Stimulated activated CD4-positive, alpha-beta T cell treated with anti-CD3 and anti-CD28 coated beads, Interleukin-15, amount 100 ng/mL, for 48 hours (primary cell): ENCODE measurements around the gene HOOK2.
A peak's percentile ranks its signal among the peaks of the same experiment; 100 is the strongest.

Experiments
- DNase-seq, 2 donors: peaks; one replicate each; pipeline ENCODE4 v3.0.0-alpha.2; 2020; ENCODE audit warnings: low read depth in 2 of 2

The HOOK2 gene

DNA sequence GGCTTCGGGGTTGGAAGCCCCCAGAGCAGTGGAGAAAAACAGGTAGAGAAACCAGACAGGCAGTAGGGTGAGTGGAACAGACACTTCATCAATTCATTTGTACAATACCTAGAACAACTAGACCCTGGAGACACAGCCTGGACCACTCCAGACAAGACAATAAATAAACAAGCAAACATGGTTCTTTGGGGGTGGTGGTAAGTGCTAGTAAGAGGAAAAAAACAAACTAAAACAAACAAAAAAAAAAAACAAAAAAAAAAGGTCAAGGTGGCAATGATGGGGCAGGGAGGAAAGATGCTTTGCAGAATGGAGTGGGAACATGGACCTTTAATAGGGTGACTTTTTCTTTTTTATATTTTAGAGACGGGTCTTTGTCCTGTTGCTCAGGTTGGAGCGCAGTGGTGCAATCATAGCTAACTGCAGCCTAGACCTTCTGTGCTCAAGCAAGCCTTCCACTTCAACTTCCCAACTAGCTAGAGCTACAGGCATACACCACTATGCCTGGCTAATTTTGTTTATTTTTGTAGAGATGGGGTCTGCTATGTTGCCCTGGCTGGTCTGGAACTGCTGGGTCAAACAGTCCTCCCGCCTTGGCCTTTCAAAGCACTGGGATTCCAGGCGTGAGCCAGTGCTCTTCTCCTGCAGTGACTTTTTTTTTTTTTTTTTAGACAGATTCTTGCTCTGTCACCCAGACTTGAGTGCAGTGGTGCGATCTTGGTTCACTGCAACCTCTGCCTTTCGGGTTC, 19.0 kb upstream of the HOOK2 start:
- DNase-seq = no peak

DNA sequence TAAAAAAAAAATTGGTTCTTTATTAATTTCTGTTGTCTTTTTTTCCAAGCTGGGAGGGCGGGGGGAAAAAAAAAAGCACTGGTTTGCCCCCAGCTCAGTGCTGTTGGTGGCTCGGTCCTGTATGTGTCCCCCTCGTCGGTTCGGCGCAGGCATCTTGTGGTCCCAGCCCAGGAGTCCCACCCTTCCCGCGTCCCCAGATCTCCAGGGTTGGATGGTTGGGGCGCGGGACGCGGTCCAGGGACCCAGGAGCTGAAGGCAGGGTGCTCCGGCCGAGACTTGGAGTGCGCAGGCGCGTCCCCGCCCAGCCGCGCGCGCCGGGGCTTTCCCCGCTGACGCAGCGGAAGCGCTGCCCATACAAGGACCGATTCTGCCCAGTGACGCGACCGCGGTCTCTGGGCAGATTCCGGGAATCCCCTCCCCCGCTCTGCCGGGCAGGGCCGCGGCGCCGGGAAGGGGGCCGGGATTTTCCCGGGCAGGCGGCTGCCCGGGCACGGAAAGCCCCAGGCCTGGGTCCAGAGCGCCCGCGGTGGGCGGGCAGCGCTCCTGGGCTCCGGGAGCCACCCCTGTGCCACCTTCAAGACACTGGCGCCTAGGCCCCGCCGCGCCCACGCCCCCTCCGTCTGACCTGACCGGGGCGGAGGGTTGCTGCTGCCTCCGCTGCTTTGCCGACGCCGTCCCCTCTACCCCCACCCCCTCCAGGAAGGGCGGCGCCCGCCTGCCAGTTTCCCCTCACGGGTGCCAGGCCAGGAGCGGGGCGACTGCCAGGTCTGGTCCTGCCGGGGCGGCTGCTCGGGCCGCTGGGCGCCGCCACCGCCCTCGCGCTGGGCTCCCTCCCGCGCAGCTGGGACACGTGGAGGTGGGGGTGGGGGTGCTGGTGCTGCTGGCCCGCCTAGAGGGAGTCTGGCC, 18.2 kb upstream of the HOOK2 start:
- peak; percentile 86 to 87 for DNase-seq

DNA sequence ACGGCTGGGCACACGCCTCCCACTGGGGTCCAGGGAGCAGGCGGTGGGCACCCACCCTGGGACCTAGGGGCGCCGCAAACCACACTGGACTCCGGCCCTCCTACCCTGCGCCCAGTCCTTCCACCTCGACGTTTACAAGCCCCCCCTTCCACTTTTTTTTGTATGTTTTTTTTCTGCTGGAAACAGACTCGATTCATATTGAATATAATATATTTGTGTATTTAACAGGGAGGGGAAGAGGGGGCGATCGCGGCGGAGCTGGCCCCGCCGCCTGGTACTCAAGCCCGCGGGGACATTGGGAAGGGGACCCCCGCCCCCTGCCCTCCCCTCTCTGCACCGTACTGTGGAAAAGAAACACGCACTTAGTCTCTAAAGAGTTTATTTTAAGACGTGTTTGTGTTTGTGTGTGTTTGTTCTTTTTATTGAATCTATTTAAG, 17.5 kb upstream of the HOOK2 start:
- DNase-seq = no peak

DNA sequence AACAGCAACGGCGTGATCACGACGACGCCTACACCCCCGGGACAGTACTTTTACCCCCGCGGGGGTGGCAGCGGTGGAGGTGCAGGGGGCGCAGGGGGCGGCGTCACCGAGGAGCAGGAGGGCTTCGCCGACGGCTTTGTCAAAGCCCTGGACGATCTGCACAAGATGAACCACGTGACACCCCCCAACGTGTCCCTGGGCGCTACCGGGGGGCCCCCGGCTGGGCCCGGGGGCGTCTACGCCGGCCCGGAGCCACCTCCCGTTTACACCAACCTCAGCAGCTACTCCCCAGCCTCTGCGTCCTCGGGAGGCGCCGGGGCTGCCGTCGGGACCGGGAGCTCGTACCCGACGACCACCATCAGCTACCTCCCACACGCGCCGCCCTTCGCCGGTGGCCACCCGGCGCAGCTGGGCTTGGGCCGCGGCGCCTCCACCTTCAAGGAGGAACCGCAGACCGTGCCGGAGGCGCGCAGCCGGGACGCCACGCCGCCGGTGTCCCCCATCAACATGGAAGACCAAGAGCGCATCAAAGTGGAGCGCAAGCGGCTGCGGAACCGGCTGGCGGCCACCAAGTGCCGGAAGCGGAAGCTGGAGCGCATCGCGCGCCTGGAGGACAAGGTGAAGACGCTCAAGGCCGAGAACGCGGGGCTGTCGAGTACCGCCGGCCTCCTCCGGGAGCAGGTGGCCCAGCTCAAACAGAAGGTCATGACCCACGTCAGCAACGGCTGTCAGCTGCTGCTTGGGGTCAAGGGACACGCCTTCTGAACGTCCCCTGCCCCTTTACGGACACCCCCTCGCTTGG, 16.9 kb upstream of the HOOK2 start:
- peak in 1 of 2 donors; percentile 73 for DNase-seq

DNA sequence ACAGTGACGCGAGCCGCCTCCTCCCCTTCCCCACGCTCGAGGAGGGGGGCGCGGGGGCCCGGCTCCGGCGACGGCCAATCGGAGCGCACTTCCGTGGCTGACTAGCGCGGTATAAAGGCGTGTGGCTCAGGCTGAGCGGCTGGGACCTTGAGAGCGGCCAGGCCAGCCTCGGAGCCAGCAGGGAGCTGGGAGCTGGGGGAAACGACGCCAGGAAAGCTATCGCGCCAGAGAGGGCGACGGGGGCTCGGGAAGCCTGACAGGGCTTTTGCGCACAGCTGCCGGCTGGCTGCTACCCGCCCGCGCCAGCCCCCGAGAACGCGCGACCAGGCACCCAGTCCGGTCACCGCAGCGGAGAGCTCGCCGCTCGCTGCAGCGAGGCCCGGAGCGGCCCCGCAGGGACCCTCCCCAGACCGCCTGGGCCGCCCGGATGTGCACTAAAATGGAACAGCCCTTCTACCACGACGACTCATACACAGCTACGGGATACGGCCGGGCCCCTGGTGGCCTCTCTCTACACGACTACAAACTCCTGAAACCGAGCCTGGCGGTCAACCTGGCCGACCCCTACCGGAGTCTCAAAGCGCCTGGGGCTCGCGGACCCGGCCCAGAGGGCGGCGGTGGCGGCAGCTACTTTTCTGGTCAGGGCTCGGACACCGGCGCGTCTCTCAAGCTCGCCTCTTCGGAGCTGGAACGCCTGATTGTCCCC, 16.1 kb upstream of the HOOK2 start, which contains the start of gene JUNB:
JUNB (plus strand) TSS at position 142 of the 706 bp plus-strand sequence; CDS start at position 428, 286 bp downstream.
- peak; percentile 96 to 97 for DNase-seq

DNA sequence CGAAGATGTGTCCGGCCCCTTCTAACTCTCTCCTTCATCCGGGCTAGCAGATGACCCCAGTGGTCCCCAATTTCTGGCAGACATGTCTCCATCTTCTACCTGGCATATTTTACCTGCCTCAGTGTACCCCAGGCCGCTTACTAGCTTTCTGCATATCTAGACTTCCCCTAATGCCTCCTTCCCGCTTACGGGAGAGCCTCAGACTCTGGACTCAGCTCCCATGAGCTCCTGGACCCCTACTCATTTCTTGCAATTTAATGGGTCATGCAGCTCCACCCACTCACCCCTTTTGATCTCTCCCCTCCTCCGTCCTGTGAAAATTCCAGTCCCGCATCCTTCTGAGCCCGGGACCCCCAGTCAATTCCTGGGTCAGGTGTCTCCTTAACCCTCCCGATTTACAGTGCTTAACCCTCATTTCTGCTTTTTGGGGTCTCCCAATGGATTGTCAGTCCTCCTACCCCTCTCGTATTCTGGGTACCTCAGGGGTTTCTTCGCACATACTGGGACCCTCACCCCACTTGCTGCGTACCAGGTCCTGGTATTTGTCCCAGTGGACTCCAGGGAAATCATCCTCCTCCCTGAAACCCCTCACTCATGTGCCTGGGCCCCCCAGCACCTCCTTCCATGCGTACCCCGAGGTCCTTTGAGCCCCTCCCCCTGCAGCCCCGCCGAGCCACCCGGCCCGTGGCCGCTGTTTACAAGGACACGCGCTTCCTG, 15.4 kb upstream of the HOOK2 start:
- DNase-seq = no peak

DNA sequence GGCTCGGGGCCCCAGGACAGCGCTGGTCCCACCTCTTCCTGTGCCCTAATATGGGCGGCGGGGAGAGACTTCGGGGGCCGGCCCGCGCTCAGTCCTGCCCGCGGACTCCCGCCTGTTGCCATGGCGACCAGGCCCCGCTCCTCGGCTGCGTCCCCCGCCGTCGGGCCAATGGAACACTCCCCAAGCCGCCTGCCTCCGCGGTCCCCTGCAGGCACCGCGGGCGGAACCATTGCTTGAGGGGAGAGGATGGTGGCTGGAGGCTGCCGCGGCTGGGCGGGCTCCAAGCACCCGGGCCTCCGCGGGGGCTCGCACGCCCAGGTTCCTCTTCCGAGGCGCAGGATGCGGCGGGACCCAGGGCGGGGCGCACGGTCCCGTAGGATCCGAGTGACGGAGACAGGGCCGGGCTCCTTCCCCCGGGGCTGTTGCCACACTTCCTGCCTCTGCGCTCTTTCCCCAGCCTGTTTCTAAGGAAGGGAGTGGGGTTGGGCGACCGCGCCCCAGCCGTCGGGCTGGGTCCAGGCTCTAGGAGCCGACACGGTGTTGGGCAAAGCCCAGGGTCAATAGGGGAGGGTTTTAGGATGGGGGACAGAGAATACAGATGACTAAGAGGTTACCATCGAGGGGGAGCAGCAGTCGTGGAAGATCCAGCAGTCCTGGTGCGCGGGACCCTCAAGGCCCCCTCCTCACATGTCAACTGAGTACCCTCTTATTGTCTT, 14.7 kb upstream of the HOOK2 start:
- peak; percentile 95 to 97 for DNase-seq

DNA sequence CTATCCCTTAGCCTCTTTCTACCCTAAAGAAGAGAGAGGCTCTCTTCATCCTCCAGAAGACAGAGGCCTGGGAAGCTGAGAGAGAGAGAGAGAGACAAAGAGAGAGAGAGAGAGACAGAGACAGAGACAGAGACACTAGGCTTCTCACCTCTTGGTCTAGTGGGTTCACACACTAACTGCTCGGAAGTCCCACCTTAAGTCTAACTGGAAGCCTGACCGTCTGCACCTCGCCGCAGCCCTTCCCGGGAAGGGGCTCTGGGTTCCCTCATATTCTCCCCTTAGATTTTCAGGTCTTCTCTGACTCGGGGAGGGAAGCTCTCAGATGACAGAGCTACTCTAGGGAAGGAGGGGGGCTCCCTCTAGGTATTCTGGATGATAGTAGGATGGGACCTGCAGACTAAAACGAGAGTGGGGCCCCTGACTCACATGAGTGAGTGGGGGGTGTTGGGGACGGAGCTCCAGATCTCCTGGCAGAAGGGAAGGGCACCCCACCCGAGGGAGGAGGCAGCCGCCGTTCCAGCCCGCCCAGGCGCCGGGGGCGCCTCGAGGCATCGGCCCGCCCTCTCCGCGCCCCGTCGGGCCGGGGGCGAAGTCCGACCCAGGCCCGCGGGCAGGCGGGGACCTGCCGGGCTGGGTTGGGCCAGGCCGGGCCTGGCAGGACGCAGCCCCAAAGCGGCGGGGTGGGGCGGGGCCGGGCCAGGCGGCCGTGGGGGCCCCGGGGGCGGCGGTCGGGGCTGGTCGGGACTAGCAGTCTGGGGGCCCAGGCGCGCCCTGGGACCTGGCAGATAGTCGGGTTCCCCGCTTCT, 13.9 kb upstream of the HOOK2 start:
- DNase-seq = no peak

DNA sequence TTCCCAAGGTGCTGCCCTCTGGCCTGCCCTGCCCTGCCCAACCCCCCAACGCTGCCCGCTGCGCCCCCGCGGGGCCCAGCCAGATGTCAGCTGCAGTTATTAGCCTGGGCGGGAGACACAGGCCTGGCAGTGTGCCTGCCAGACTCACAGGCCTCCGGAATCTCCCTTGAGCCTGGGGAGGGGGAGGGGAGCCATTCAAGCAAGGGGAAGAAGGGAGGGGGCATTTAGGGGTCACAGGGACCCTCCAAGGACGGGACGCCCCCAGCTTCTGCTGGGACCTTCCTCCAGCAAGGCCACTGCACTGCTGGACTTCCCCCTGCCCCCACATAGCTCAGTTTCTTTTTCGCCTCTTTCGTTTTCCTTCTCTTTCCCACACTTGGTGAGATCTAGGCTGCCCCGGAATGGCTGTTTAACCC, 13.3 kb upstream of the HOOK2 start:
- no peak for DNase-seq

DNA sequence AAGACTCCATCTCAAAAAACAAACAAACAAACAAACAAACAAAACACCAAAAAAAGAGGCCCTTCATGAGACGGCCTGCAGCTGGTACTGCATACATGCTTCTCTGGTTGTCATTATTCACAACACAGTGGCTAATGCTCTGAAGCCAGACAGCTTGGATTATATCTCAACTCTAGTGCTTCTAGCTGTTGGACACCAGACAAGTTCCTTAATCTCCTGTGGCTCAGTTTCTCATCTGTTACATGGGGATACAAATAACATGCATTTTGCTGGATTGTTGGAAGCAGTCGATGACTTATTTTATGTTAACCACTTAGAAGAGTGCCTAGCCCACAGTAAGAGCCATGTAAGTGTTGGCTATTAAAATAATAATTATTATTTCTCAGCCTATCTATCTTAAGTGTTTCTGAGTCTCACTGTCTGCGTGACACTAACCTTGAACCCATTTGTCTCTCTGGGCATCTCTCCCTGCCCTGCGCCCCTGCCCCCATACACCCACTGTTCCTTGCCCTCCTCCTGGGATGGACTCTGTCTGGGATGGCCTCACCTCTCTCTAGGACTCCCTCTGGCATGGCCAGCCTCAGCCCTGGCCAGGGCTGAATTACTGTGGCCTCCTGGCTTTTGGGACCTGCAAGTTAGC, 12.8 kb upstream of the HOOK2 start:
- DNase-seq = no peak

DNA sequence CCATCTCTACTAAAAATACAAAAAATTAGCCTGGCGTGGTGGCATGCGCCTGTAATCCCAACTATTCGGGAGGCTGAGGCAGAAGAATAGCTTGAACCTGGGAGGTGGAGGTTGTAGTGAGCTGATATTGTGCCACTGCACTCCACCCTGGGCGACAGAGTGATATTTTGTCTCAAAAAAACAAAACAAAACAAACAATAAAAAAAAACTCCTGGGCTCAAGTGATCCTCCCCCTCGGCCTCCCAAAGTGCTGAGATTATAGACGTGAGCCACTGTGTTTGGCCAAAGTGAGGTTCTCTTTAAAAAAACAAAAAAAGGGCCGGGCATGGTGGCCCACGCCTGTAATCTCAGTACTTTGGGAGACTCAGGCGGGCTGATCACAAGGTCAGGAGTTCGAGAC, 12.1 kb upstream of the HOOK2 start:
- DNase-seq = no peak

DNA sequence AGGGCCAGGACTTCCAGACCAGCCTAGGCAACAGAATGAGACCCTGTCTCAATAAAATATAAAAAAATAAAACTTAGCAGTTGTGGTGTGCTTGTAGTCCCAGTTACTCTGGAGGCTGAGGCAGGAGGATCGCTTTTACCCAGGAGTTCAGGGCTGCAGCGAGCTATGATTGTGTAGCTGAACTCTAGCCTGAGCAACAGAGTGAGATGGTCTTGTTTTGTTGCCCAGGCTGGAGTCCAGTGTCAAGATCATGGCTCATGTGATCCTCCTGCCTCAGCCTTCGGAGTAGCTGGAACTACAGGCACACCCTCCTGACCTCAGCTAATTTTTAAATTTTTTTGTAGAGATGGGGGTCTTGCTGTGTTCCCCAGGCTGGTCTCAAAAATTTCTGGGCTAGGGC, 11.6 kb upstream of the HOOK2 start:
- DNase-seq = no peak

DNA sequence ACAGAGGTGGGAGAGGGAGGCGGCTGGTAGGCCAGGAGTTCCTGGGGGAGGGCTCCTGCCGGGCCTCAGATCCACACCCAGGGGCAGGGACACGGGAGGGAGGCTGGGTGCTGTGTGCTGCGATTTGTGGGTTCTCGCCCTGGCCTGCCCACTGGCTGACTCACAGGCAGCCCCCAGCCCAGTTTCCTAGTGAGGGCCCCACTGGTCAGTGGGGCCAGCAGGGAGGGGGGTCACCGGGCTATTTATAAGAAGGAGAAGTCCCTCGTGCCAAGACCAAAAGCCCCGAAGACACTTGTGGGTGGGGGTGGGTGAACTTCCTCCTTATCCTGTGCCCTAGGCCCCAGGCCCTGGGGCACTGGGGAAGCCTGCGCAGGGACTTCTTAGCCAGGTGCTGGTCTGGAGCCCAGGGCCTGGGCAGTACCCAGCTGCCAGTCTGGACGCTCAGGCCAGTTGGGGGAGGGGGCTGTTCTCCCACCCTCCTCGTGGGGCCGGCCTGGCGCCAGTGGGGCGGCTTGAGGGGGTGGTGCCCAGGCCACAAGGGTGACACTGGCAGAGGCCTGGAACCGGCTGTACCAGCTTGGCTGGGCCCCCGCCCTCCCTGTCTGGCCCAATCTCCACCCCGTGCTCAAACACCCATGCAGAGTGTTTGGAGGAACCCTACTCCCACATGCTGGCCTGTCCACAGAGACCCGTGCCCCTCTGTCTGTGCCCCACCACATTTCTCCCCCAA, 11.0 kb upstream of the HOOK2 start:
- no peak for DNase-seq

DNA sequence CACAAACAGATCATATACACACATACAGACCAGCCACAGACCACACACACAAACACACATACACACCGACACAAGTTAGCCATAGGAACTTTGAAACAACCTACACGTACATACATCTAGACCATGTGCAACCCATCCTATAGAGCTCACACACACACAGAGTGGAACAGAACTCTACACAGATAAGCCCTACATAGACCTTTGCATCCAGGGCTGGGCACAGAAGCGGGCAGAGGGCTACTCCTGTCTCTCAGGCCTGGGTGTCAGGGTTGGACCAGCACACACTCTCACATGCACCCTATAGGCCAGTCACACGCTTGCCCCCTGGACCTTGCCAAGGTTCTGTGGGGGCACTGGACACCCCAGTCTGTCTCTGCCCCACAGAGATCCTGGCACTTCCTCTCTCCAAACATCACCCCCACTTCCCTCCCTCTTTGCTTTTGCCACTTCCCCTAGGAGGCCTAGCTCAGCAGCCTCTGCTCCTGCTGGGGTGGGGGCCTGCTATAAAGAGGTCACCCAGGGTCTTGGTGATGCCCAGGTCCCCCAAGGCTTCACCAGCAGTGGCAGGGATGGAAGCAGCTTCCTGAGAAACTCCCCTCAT, 10.2 kb upstream of the HOOK2 start:
- DNase-seq = no peak

DNA sequence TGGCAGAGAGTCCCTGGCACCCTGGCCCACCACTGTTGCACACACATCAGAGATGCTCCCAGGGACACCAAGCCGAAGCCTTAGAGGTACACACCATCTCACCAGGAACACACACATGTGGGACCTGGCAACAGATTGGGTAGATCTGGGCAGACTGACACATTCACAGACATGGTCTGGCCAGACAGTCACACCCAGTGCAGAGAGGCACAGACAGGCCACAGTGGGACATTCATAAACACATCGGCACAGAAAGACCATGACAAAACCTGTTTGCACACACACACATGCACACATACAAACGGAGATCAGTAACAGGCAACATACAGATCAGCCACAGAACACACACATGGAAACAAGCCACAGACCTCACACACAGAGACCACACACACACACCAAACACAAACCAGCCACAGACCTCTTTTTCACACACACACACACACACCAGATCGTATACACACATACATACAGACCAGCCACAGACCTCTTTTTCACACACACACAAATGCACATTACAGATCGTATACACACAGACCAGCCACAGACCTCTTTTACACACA, 9.6 kb upstream of the HOOK2 start:
- DNase-seq = no peak

DNA sequence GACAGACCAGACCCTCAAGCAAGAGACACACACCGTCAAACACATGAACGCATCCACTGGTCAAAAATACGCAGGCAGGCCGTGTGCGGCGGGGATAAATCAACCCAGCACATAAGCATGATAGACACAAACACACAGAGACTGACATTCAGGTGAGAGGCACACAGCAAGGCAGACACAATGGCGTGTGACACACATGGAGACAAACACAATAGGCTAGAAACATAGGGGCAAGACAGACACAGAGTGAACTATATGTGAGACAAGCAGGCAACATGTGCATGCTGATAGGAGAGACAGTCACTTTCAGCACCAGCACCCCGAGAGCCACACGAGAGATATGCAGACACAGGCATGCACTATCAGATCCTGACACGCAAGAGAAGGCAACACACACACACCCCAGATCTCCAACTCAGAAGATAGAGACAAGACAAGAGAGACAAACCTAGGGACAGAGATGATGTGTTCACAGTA, 9.1 kb upstream of the HOOK2 start:
- no peak for DNase-seq

DNA sequence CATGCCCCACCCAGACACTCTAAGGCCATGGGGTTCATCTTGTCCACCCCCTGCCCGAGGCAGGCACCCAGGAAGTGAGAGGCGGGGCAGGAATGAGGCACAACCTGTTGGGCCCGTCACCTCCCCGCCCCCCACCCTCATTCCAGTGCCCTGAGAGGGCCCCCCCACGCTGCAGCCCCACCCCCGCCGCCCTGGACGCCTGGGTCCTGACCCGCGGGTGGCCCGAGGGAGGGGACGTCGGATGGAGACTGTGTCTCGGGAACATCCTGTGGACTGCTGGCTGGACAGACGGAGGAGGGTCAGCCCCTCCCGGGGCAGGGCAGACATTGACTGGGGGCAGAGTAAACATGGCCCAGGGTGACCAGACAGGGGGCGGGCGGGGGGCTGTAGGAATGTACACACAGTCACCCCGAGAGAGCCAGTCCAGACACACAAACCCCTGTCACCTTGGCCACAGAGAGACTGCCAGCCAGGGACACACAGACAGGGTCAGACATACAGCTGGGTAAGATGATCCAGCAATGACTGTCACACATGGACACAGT, 8.6 kb upstream of the HOOK2 start:
- DNase-seq = no peak
